Non-pigmented ciliary epithelial cell (primary cell): Measurements from ENCODE around the gene GRHL1.

Experiments
- DNase-seq: peaks from one replicate; pipeline ENCODE4 v3.0.0-alpha.2; 2010; ENCODE audit warnings: low read depth

Gene GRHL1

DNA sequence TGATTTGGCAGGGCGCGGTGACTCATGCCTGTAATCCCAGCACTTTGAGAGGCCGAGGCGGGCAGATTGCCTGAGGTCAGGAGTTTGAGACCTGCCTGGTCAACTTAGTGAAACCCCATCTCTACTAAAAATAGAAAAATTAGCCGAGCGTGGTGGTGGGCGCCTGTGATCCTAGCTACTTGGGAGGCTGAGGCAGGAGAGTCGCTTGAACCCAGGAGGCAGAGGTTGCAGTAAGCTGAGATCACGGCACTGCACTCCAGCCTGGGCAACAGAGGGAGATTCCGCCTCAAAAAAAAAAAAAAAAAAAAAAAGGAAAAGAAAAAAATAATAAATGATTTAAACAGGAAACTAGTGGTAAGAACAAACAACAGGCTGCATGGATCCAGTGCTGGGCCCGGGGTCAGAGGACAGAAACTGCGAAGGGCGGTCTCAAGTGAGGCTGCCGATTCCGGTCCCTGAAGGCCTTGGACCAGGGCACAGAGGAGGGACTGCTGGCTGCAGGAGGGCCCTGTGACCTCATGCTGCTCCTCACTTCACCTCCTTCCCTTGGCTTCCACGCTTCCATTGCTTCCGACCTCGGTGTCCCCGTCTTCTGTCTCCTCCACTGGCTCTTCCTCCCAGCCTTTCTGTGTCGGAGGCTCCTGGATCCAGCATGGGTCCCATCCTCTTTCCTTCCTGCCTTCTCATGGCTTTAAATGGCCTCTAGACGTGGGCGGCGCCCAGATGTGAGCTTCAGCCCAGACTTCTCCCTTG is 2.1 kb upstream of the GRHL1 start:
- no peak for DNase-seq

DNA sequence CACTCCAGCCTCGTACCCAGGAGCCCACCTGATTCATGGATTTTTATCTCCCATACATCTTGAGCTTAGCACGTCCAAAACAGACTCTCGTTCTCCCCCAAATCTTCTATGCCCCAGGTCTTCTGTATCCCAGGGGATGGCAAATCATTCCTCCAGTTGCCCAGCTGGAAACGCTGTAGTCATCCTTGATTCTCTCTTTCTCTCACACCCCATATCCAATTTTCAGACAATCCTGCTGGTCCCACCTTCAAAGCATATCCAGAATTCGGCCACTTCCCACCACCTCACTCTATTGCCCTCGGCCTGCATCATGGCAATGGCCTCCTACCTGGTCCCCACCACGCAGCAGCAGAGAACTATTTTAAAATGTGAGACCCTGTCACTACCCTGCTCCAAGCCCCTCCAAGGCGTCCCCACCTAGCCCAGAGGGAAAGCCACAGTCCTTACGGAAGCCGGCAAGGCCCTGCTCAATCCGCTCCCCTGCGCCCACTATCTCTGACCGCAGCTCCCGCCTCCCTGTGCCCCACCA is 1.4 kb upstream of the GRHL1 start:
- DNase-seq, result no peak

DNA sequence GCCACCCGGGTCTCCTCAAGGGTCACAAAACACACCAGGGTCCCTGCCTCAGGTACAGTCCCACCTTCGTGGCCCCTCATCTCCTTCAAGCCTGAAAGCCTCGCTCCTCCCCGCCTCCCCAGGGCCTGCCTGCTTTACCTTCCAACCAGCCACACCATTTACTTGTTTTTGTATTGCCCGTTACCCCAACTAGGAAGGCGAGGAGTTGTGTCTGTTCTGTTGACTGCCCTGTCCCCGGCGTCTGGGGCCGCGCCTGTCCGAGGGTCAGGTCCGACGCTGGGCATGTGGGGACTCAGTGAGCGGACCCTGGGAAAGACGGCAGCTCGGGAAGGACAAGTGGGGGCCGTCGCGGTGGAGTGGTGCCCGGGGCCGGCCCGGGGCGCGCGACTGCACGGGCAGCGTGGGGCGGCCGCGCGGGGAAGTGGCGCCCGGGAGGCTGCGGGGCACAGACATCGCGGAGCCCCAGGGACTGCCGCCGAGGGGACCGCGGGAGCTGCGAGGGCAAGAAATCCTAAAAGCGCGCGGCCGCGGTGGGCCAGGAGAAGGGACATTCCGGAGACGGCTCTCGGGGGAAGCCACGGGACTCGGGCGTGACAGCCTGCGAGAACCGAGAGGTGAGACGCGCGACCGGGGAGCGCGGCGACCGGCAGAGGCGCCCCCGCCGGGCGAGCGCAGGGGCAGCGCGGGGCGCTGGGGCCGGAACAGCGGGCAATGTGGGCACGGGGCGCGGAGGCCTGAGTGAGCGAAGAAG is 797 bp upstream of the GRHL1 start:
- DNase-seq, result no peak

- DNase-seq, result no peak
Measured at GRCh38 chr2:9951272-9951521, 296 bp upstream of the GRHL1 start.

- no peak for DNase-seq
Measured at GRCh38 chr2:9952286-9952737, 819 bp downstream of the GRHL1 start.

- no peak for DNase-seq
Measured at GRCh38 chr2:9952856-9953503, 1.5 kb downstream of the GRHL1 start.

DNA sequence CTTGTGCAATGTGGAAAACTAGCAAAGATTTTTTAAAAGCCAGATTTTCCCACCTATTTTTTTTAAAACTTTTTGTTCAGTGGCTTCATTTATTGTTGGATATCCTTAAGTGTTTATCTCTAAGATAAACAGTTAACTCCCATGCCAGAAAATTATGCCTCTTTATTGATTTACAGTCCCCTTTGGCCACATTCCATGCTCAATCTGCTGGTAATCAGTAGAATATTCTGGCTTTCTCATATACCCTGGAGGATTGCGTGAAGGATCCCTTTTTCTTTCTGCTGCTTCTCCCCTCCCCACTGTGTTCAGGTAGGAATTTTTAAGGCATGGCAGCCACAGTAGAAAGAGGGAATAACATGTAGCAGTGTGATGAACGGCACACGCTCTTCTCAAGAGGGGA is 2.6 kb downstream of the GRHL1 start:
- DNase-seq, result no peak

DNA sequence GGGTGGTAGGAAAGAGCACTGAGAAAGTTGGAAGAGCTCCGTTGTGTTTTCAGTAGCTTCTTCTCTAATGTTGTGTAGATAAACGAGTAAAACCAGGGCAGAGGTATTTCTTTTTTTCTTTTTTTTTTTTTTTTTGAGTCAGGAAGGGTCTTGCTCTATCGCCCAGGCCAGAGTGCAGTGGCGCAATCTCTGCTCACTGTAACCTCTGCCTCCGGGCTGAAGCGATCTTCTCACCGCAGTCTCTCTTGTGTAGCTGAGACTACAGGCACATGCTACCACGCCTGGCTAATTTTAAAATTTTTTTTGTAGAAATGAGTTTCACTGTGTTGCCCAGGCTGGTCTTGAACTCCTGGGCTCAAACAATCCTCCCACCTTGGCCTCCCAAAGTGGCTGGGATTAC is 6.6 kb downstream of the GRHL1 start:
- DNase-seq, result no peak

DNA sequence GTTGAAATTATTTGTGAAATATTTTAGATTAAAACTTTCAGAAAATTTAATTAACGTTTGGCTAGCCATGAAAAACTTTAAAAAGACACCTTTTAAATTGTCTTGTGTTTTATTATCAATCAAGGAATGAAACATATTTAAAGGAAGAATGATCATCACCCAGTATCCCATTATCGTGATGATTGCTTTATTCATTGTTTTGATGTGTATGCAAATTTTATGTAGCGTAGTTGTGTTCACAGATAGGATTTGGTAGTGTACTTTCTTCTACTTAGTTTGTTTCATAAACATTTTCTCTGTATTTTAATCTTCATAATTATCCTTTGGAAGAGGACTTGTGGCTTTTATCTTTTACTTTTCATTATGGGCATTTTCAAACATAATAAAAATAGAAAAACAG is 7.8 kb downstream of the GRHL1 start:
- no peak for DNase-seq

GRCh38 chr2:9961013-9961412 is 9.5 kb downstream of the GRHL1 start:
- no peak for DNase-seq

DNA sequence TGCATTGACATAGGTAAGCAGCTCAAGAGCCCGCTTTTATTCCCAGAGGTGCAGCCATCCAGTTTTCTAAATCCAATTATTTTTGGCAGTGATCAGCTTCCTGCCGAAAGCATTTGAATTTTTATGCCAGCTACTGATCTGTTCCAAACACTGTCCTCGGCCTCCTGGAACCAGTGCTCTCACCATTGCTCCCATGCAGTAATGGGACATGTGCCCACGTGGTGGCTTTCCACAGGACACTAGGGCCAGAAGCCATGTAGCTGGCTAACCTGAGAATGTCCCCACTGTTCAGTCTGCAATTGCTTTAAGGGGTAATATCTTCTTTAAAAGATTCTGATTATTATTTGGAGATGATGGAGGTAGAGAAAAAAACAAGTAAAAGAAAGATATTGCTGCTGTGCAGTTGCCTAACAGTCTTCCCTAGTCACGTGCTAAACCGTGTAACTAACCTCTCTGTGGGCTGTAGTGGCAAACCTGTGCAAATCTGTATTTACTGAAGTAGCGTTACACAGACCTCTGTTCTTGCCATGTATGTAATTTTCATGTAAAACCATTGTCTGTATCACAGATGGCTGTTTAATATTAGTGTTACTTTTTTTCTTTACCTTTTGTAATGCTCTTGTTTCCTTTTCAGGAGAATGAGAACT is 13.0 kb downstream of the GRHL1 start:
- no peak for DNase-seq

- DNase-seq, result no peak
Measured at GRCh38 chr2:9965119-9965822, 13.8 kb downstream of the GRHL1 start.

DNA sequence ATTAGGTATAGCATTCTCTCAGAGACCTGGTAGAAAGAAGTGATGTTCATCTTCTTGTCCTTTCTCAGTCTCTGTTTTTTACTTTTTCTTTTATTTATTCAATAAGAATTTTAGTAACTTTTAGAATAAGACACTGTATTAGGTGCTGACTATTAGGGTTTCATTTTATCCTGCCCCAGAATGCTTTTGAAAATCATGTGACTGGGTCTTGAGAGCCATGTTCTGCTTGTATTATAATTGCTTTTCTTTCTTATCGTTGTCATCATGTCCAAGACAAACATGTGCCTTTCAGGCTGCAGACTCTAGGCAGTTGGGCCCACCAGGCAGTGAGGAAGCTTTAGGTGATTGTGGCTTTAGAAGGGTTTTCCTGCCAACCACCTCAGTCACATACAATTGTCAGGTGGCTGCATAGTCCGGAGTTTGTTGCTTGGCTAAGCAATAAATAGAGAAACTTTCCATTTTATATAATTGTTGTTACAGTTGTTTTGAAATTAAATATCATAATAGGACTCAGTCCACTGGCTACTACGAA is 15.1 kb downstream of the GRHL1 start:
- no peak for DNase-seq

- no peak for DNase-seq
Measured at GRCh38 chr2:9967053-9967775, 15.7 kb downstream of the GRHL1 start.

DNA sequence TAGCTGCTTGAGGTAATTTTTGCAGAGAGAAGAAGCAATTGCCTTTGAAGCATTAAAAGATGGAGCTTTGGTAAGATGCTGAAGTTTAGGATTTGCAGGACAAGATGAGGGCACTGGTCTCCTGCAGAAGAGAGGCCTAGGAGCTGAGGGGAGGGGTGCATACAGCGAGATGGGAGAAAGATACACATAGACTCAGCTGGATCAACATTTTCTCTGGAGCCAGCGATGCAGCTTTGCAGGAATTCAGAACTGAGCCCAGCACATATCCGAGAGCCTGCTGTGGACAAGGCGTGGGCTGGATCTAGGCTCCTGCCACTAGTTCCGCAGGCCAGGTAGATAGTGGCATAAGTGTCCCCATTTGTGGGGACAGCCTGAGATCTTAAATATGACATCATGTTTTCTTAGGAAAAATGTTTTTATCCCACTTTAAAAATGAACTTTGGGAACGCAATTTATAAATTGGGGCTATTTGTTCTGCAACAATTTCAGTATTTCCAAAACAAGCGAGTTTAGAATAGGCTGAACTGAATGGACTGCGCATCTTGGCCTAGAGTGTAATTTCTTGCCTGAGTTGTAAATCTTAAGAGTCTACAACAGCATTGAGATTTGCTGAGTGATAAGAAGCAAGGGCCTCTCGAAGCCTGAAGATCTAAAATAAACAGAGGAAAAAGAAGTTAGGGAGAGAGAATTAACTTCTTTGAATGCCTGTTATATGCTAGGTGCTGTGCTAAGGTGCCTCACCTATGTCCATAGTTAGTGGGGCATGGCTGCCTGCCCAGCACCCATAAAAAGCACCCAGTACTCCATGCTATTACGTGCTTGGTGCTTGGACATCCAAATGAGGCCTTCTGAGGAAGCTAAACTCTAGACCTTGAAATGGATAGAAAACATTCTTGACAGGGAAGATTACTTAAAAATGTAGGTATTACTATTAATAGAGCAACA is 17.3 kb downstream of the GRHL1 start:
- DNase-seq, result no peak

DNA sequence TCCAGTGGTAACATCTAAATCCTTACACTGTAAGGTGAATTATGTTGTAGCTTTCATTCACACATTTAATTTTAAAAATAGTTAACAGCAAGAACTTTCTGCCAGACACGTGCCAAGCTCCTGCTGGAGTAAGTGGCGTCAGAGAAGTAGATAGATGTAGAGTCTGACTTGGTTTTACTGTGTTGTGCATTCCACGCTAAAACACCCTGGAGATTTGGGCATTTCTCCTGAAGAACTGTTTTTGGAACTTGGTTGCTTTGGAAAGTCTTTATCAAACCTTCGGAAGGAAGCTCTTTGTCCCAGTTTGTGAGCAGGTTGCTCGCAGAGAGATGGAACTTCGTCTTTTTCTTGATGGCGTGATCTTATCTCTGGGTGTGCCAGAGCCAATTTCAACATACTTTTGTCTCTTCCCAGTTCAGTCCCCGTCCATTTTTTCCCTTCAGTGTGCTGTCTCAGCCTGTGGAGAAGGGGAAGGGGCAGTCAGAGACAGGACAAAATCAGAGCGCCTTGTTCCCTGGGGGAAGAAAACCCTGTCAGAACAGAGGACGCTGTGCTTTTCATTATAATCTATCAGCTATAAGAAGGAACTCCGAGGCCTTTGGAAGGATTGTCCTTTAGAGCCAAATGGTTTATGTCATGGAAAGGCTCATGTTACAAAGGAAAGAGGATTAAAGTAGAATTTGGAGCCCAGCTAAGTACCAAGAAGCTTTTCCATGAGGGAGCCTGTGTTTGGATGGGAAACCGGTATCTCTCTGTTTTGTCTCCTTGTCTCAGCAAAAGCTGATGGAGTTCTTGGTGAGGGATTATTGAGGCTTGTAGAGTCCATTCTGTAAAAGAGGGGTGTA is 18.9 kb downstream of the GRHL1 start:
- no peak for DNase-seq

DNA sequence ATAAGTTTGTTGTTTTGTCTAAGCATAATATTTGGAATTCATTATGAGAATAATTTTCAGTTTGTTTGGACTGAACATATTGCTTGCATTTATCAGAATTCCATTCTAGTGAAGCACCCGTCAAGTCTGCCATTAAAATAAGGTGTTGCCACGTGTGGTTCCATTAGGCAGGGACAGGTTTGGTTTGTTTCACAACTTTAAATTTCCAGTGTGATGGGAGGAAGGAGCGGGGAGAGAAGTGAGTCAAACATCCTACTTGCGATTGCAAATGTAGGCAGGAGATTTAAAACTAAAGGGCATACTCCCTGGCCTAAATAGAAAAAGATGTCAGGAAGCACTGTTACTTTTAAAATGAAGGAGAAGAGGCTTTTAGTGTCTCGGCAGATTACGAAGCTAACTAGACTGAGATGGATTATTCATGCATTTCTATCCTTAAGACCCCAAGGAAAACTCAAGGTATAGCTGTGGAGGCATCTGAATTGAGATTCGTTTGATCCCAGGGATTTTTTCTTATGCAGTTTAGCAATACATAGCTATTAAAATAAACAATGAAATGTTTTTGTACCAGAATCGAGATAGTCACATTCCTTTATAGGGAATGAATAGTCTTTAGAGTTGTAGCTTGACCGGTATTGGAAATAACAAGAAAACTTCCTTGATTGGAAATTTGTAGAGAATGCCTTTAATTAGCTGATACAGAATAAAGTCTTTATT is 19.8 kb downstream of the GRHL1 start:
- no peak for DNase-seq

DNA sequence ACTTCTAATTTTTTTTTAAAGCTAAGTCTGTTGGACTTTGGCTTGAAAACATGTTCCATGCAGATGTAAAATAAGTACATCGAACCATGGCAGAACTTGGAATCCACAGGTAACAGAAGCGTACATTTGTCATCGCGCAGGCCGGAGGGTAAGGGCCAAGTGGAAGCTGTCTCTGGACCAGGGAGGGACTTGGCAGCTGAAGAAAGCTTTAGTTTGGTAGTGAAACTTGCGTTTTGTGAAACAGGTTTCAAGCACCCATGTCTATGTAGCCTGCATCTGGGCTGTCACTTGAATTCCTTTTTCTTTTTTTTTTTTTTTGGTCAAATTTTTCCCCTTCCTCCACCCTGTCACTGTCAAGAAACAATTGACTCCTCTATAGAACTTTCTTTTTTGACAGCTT is 20.4 kb downstream of the GRHL1 start:
- no peak for DNase-seq
